HG02852 (cell line): ENCODE results near the gene ORAI1.
"Not testable (repeated sequence)": the region's sequence is repeated elsewhere in the genome, so short reads cannot be mapped to it uniquely, and the experiment has no call there.

ENCODE experiments used
- ATAC-seq: cut with Tn5 transposase; IDR thresholded peaks from one replicate; pipeline ENCODE4 v1.9.1; 2021; ENCODE audit warnings: mild to moderate bottlenecking, moderate library complexity; ENCODE audit not compliant: unreplicated experiment

ORAI1 gene

GRCh38 chr12:121648458-121649028 is 22.2 kb downstream of the ORAI1 start:
- no peak for ATAC-seq

DNA sequence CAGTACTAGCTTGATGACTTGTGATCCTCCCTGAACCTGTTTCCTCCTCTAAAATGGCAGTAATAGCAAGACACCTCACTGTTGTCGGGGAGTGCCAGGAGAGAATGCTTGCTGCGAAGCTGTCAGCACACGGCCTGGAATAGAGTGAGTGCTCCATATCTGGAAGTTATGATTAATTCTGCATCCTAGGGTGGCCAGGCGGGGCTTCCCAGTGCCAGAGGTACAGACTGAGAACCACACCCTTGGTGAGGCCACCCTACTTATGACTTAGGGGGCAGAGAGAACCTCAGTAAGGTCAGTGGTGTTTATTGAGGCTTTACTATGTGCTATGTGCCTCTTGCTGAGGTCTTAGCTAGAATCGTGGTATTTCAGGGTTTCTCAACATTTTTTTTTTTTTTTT is 23.0 kb downstream of the ORAI1 start:
- no peak for ATAC-seq

- no peak for ATAC-seq
Measured at GRCh38 chr12:121649819-121650353, 23.6 kb downstream of the ORAI1 start.

- no peak for ATAC-seq
Measured at GRCh38 chr12:121651320-121651719, 25.0 kb downstream of the ORAI1 start.

GRCh38 chr12:121652767-121653497 is 26.6 kb downstream of the ORAI1 start:
- no peak for ATAC-seq

GRCh38 chr12:121653999-121654398 is 27.7 kb downstream of the ORAI1 start:
- no peak for ATAC-seq

DNA sequence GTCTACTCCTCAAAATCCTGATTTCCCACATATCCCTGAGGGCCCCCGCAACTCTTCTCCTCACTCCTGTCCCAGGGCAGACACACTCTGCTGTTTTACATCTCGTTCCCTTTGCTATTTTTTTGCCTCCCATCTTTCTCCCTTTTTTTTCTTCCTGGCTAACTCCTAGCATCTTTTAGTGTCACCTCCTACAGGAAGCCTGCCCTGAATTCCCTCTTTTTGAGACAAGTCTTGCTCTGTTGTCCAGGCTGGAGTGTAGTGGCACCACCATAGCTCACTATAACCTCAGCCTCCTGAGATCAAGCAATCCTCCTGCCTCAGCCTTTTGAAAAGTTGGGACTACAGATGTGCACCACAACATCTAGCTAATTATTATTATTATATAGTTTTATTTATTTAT is 29.8 kb downstream of the ORAI1 start:
- no peak for ATAC-seq

GRCh38 chr12:121657305-121658008 is 31.1 kb downstream of the ORAI1 start:
- ATAC-seq = no peak

- not testable (repeated sequence) for ATAC-seq
Measured at GRCh38 chr12:121661353-121662105, 35.2 kb downstream of the ORAI1 start.

DNA sequence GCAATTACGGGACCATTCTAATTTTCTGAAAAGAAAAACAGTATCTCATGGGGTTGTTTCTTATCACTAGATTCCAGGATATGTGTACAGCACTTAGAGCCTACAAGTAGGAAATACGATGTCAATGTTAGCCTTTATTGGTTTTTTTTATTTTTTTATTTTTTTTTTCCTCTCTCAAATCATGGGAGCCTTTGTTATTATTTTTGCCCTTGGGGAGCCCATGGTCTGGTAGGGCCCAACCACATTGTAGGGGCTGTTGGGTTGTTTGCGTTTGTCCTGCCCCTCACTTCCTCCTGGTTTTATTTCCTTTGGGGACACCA is 37.2 kb downstream of the ORAI1 start:
- no peak for ATAC-seq

- ATAC-seq = not testable (repeated sequence)
Measured at GRCh38 chr12:121666829-121667228, 40.5 kb downstream of the ORAI1 start.

- ATAC-seq = no peak
Measured at GRCh38 chr12:121668750-121669520, 42.6 kb downstream of the ORAI1 start.

- ATAC-seq = no peak
Measured at GRCh38 chr12:121669521-121669900, 43.2 kb downstream of the ORAI1 start, which contains the start of gene MORN3. TSS of gene MORN3 (minus strand) at chr12:121669654. CDS start at chr12:121669483, 171 bp downstream.

DNA sequence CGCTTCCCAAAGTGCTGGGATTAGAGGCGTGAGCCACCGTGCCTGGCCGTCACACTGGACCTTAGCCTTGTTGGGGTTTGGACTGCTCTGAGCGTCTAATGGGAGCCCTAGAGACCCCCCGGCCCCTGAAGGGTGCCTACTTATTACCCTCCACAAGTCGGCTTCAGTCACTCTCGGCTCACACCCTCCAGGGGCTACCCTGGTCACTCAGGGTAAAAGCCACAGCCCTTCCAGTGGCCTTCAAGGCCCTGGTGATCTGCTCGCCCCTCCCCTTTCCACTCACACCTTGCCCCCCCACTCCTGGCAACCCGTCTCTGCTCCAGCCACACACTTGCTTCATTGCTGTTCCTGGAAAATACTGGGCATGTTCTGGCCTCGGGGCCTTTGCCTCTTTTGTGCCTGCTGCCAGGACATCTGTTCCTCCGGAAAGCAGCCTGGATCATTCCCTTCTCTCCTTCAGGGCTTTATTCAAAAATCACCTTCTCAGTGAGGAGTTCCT is 46.7 kb downstream of the ORAI1 start:
- no peak for ATAC-seq

- ATAC-seq = no peak
Measured at GRCh38 chr12:121676190-121676589, 49.9 kb downstream of the ORAI1 start.

GRCh38 chr12:121678305-121678704 is 52.0 kb downstream of the ORAI1 start:
- ATAC-seq = no peak

GRCh38 chr12:121678716-121679300 is 52.5 kb downstream of the ORAI1 start:
- ATAC-seq = no peak

DNA sequence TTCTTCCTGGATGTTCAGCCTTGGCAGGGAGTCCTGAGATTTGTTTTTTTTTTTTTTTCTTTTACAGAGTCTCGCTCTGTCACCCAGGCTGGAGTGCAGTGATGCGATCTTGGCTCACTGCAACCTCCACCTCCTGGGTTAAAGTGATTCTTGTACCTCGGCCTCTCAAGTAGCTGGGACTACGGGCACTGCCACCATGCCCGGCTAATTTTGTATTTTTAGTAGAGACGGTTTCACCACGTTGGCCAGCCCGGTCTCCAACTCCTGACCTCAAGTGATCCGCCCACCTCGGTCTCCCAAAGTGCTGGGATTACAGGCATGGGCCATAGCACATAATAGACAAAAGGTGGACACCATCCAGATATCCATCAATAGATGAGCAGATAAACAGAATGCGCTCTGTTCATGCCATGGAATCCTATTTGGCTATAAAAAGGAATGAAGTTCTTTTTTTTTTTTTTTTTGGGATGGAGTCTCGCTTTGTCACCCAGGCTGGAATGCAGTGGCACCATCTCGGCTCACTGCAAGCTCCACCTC is 53.4 kb downstream of the ORAI1 start:
- not testable (repeated sequence) for ATAC-seq

- ATAC-seq = no peak
Measured at GRCh38 chr12:121688966-121689365, 62.6 kb downstream of the ORAI1 start.

DNA sequence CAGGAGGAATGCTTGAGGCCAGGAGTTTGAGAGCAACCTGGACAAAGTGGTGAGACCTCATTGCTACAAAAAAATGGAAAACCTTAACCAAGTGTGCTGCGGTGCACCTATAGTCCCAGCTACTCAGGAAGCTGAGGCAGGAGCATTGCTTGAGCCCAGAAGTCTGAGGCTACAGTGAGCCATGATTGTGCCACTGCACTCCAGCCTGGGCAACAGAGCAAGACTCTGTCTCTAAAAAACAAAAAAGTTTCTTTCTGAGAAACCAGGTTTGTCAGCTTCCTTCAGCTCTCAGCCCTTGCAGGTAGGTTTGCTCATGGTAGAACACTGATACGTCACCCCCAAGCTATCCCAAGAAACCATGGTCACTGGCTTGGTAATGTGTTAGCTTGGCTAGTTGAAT is 63.1 kb downstream of the ORAI1 start:
- ATAC-seq = no peak
